ENCODE results near the gene WFDC11. TPM values are rescaled to one million over a fixed set of nuclear protein-coding genes. Genes with fewer than 3 reads are reported as not detected.
A peak's percentile ranks its signal among the peaks of the same experiment; 100 is the strongest.

Gene WFDC11
- total RNA-seq, 1 experiment from 2014 or later = not detected

DNA sequence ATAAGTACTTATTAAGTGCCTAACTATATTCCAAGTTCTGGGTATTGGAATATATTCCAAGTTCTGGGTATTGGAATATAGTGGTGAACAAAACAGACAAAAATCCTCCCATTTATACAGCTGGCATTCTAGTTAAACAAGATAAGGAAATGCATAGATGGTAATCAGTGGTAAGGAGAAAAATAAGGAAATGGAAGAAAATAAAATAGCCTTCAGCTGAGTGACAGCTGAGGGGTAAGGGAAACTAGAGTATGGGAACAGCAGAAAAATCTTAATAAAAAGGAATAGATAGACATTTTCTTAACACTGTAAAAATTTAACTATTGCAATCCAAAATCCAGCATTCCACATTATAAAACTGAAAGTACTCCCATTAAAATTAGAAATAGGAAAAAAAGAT lies 57.7 kb downstream of the WFDC11 start:
- H3K9me2 ChIP-seq (ENCODE audit: insufficient read depth) = no peaks in the 10 kb centered on the region
- no peak for DNase-seq (ENCODE audit: low read depth, low spot score)
- no peaks in the 10 kb centered on the region for H3K79me2 ChIP-seq (ENCODE audit: insufficient read depth, low read length)
- ATAC-seq = no peak
- RAD21 ChIA-PET (ENCODE audit: low non-redundant PET in 1 of 2, low total read pairs in 2 of 2, uncharacterized antibody in 2 of 2, unreplicated experiment in 2 of 2) = no interaction called here
- H4K20me1 ChIP-seq (ENCODE audit: insufficient read depth) = no peaks in the 10 kb centered on the region
- no TSS peak for BruUV-seq (replicated peaks)
- TF ChIP-seq SP1 (IDR thresholded peaks at IDR 0.05; ENCODE audit: low read depth) = no peak
- no peak for TF ChIP-seq SIN3A (IDR thresholded peaks at IDR 0.05; ENCODE audit: low read depth)
- no peak for TF ChIP-seq ZNF274 (IDR thresholded peaks at IDR 0.05; ENCODE audit: low read depth, low read length)
- TF ChIP-seq MAX (IDR thresholded peaks at IDR 0.05) = no peak
- TF ChIP-seq, protein P1, sequence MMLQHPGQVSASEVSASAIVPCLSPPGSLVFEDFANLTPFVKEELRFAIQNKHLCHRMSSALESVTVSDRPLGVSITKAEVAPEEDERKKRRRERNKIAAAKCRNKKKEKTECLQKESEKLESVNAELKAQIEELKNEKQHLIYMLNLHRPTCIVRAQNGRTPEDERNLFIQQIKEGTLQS (IDR thresholded peaks at IDR 0.05) = no peak
- TF ChIP-seq EZH2phosphoT487 (IDR thresholded peaks at IDR 0.05; ENCODE audit: borderline replicate concordance) = no peak
- TF ChIP-seq, protein P2, sequence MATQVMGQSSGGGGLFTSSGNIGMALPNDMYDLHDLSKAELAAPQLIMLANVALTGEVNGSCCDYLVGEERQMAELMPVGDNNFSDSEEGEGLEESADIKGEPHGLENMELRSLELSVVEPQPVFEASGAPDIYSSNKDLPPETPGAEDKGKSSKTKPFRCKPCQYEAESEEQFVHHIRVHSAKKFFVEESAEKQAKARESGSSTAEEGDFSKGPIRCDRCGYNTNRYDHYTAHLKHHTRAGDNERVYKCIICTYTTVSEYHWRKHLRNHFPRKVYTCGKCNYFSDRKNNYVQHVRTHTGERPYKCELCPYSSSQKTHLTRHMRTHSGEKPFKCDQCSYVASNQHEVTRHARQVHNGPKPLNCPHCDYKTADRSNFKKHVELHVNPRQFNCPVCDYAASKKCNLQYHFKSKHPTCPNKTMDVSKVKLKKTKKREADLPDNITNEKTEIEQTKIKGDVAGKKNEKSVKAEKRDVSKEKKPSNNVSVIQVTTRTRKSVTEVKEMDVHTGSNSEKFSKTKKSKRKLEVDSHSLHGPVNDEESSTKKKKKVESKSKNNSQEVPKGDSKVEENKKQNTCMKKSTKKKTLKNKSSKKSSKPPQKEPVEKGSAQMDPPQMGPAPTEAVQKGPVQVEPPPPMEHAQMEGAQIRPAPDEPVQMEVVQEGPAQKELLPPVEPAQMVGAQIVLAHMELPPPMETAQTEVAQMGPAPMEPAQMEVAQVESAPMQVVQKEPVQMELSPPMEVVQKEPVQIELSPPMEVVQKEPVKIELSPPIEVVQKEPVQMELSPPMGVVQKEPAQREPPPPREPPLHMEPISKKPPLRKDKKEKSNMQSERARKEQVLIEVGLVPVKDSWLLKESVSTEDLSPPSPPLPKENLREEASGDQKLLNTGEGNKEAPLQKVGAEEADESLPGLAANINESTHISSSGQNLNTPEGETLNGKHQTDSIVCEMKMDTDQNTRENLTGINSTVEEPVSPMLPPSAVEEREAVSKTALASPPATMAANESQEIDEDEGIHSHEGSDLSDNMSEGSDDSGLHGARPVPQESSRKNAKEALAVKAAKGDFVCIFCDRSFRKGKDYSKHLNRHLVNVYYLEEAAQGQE (IDR thresholded peaks at IDR 0.05; ENCODE audit: low read depth) = no peak
- TF ChIP-seq SRF (IDR thresholded peaks at IDR 0.05; ENCODE audit: low read depth) = no peak
- no peak for TF ChIP-seq POLR2A (IDR thresholded peaks at IDR 0.05; ENCODE audit: borderline replicate concordance, extremely low read depth, insufficient read depth, insufficient read length)
- TF ChIP-seq TCF7L2 (IDR thresholded peaks at IDR 0.05; ENCODE audit: borderline replicate concordance, extremely low read depth, insufficient read depth, insufficient read length) = no peak
- no peak for TF ChIP-seq YY1 (IDR thresholded peaks at IDR 0.05; ENCODE audit: extremely low read depth, insufficient replicate concordance, low read depth, low read length)
- no peak for TF ChIP-seq CBX3 (IDR thresholded peaks at IDR 0.05; ENCODE audit: low read depth)
- H3K27ac ChIP-seq (ENCODE audit: low read depth, low read length) = no peak overlapping the region
- no peak overlapping the region for H3K4me2 ChIP-seq (ENCODE audit: low read length)
- H3K4me3 ChIP-seq (replicated peaks in 1 of 2; ENCODE audit: low read depth in 1 of 2, low read length in 2 of 2) = no peak overlapping the region
- H3K9ac ChIP-seq (ENCODE audit: low read length) = no peak overlapping the region
- H3K9me3 ChIP-seq (ENCODE audit: control insufficient read depth in 1 of 2, insufficient read depth in 1 of 2, low read depth in 1 of 2, low read length in 2 of 2) = peaks cover 2 to 5% of the 10 kb centered on the region in 2 experiments; a peak in 2 of 4 replicates
- no peaks in the 10 kb centered on the region for H3K36me3 ChIP-seq (ENCODE audit: control insufficient read depth in 1 of 2, insufficient read depth in 2 of 2, low read length in 2 of 2)
- POLR2A ChIA-PET = no interaction called here
- CTCF ChIA-PET = interaction anchor here (1.7 kb wide), 1 partner anchor 17 kb away, joined by 6 read pairs; the partner anchor contains the start of gene WFDC10A
- peaks cover 5 to 19% of the 10 kb centered on the region in 2 experiments; a peak in 3 of 4 replicates for H3K4me1 ChIP-seq (ENCODE audit: control insufficient read depth in 1 of 2, insufficient read depth in 2 of 2, low read length in 2 of 2)
- H2AFZ ChIP-seq (ENCODE audit: low read depth, low read length, poor library complexity, severe bottlenecking) = peak overlapping the region; percentile 2
- no peaks in the 10 kb centered on the region for H3K27me3 ChIP-seq (ENCODE audit: insufficient read depth, low read length)
- intact Hi-C loops (cut with micrococcal nuclease) = no loop called here

All from HCT116 (cell line).